Activated T-helper 1 cell treated with anti-CD3 and anti-CD28 coated beads, Interleukin-12 subunit alpha, Interleukin-12 subunit beta, Interleukin-2, Interleukin-4 antibody, amounts not matched to agents 30 ng/mL and 10 ng/mL and 1 ng/mL, durations not matched to agents 14 hours and 24 hours and 36 hours (primary cell): ENCODE measurements around the gene ABHD1. TPM values are rescaled to one million over a fixed set of nuclear protein-coding genes. Genes with fewer than 3 reads are reported as not detected.

ENCODE experiments used
- DNase-seq: peaks from one replicate; pipeline ENCODE4 v3.0.0; 2021; ENCODE audit warnings: low spot score
- H3K27ac Mint-ChIP-seq: one replicate; pipeline ENCODE4 v1.8.0; 2021; ENCODE audit warnings: mild to moderate bottlenecking, mixed read lengths
- H3K27me3 Mint-ChIP-seq: one replicate; pipeline ENCODE4 v1.8.0; 2022; ENCODE audit warnings: mild to moderate bottlenecking, moderate library complexity, mixed read lengths; ENCODE audit not compliant: insufficient read depth
- H3K36me3 Mint-ChIP-seq: one replicate; pipeline ENCODE4 v1.8.0; 2021; ENCODE audit warnings: low read depth, mixed read lengths
- H3K4me1 Mint-ChIP-seq: one replicate; pipeline ENCODE4 v1.8.0; 2021; ENCODE audit warnings: low read depth, mixed read lengths
- H3K4me3 Mint-ChIP-seq: one replicate; pipeline ENCODE4 v1.8.0; 2021; ENCODE audit warnings: mild to moderate bottlenecking, moderate library complexity, mixed read lengths
- H3K9me3 Mint-ChIP-seq: one replicate; pipeline ENCODE4 v1.8.0; 2021; ENCODE audit warnings: mixed read lengths
- intact Hi-C: fragments of 100-400 bp; cut with micrococcal nuclease; formaldehyde crosslinking; loops from one replicate; pipeline ENCODE4 v1.15.1; 2024
- total RNA-seq: library from RNA; stranded (reverse); gene quantifications from 2 replicates; pipeline ENCODE4 v1.2.3, GENCODE V29; 2022

Gene ABHD1
- total RNA-seq, 1 donor from 2014 or later, result 0.34 TPM

DNA sequence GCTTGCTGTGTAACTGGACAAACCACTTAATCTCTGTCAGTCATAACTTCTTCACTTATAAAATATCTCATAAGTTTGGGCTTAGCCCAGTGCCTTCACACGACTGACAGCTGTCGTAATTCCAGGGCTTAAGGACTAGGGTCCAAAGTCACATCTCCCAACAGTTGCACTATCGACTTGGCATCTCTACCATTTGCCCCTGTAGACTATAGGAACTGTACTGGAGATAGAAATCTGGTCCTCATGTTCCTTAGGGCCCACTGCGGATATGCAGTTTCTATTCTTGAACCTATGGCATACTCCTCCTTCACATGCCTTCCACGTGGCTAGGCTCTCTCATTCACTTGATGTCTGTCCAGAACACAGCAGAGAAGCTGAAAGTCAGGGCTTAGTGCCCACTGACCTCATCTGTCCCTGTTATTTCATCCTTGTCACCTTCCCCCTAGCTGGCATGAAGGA, 2.7 kb downstream of the ABHD1 start:
- no peaks in the 10 kb centered on the region for H3K9me3 Mint-ChIP-seq
- H3K4me1 Mint-ChIP-seq, result peaks cover 7% of the 10 kb centered on the region
- H3K27ac Mint-ChIP-seq, result no peak overlapping the region
- peaks cover 16% of the 10 kb centered on the region for H3K27me3 Mint-ChIP-seq
- intact Hi-C loops, result no loop called here
- H3K4me3 Mint-ChIP-seq, result no peak overlapping the region
- peaks cover 13% of the 10 kb centered on the region for H3K36me3 Mint-ChIP-seq
- DNase-seq, result no peak

DNA sequence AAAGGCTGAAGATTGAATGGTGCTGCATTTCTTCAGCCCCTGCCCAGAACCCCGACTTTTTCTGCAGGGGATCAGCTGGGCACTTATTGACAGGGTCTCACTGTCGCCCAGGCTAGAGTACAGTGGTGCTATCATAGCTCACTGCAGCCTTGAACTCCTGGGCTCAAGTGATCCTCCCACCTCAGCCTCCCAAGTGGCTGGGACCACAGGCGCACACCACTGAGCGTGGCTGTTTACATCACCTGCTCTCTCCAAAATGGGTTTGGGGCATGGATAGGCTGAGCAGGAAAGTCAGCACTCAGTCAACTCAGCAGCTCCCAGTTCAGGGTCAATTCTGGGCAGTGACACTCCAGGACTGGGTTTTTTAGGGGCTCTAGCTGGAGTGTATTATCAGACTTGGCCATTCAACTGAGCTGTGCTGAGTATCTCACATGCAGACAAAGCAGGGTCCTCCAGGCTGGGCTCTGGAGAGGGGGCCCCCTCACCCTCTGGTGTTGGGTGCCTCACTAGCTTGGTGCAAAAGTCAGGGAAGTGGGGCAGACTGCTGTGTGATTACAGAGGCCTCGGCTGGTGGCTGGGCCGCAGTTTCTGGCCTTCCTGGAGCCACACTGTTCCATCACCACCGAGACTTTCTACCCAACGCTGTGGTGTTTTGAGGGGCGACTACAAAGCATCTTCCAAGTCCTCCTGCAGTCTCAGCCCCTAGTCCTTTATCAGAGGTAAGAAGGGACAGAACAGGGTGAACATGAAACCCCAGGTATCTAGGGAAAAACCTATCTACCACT, 4.5 kb downstream of the ABHD1 start:
- H3K27ac Mint-ChIP-seq, result no peak overlapping the region
- H3K9me3 Mint-ChIP-seq, result no peaks in the 10 kb centered on the region
- H3K27me3 Mint-ChIP-seq, result peaks cover 4% of the 10 kb centered on the region
- intact Hi-C loops, result no loop called here
- H3K4me3 Mint-ChIP-seq, result no peak overlapping the region
- peaks cover 19% of the 10 kb centered on the region for H3K36me3 Mint-ChIP-seq
- DNase-seq, result no peak
- peaks cover 9% of the 10 kb centered on the region for H3K4me1 Mint-ChIP-seq

DNA sequence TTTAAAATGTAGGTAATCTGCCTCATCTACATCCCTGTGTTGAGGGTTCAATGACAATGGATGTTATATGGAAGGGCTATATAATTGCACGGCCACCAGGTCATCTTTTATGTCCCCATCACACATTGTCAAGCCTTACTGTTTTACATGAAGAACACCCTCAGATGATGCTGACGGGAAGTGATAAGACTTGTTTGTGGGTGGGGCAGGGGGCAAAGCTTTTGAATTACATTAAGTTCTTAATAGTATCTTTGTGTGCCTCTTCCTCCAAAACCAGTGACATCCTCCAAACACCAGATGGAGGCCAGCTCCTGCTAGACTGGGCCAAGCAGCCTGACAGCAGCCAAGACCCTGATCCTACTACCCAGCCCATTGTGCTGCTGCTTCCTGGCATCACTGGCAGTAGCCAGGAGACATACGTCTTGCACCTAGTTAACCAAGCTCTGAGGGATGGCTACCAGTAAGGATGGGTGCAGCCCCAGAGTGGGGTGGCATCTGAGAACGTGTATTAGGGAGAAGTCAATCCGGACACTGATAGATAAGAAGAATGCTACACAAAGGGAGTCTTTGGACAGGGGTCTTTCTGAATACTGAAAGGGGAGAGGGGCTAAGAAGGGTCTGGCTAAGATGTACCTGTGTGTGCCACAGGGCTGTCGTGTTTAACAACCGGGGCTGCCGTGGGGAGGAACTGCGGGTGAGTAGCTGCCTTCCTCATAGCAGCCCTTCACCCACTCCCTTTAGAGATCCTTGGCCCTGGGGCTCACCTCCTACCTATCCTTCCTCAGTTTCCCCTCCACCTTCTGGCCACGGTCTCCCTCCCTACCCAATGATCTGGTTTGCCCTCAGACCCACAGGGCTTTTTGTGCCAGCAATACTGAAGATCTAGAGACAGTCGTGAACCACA, 5.3 kb downstream of the ABHD1 start:
- no peak overlapping the region for H3K4me3 Mint-ChIP-seq
- H3K36me3 Mint-ChIP-seq, result peaks cover 27% of the 10 kb centered on the region
- no peak for DNase-seq
- H3K9me3 Mint-ChIP-seq, result no peaks in the 10 kb centered on the region
- H3K27me3 Mint-ChIP-seq, result no peaks in the 10 kb centered on the region
- H3K4me1 Mint-ChIP-seq, result peaks cover 12% of the 10 kb centered on the region
- intact Hi-C loops, result no loop called here
- H3K27ac Mint-ChIP-seq, result no peak overlapping the region

DNA sequence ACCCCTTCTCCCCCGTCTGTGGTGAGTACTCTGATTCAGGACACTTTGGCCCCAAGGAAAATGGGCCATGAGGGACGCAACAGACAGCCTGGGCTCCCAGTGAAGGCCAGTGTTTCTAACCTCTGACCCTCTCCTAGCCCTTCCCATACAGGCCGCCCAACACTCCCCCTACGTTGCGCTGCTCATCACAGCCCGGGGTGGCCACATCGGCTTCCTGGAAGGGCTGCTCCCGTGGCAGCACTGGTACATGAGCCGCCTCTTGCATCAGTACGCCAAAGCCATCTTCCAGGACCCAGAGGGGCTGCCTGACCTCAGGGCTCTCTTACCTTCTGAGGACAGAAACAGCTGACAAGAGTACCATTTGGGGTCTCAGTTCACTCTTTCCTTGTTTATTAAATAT, 6.8 kb downstream of the ABHD1 start:
- Mint-ChIP-seq H3K4me1 (peaks cover 12% of the 10 kb centered on the region), H3K27me3 (no peaks in the 10 kb centered on the region), H3K36me3 (peaks cover 29% of the 10 kb centered on the region), H3K27ac (no peak overlapping the region), H3K9me3 (no peaks in the 10 kb centered on the region), H3K4me3 (no peak overlapping the region)
- no peak for DNase-seq
- intact Hi-C loops, result loop anchor here (5.0 kb wide), 1 partner anchor 78 kb away; the partner anchor contains the start of gene AGBL5

DNA sequence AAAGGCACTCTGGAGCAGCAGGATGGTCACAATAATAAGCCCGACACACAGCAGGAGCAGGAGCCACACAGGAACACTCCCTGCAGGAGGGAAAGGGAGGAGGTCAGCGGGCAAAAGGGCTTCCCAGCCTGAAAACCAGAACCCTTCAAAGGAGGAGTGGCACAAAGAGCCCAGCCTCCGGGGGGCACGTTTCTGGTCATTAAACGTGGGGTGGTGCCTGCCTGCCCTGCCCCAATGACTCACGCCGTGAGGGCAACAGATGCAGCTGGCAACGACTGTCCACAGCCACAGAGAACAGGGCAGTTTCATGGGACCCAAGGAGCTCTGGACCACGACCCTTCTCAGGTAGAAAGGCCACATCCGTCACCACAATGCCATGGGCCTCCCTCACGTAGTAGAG, 7.8 kb downstream of the ABHD1 start:
- intact Hi-C loops, result loop anchor here (5.0 kb wide), 1 partner anchor 79 kb away; the partner anchor contains the start of gene AGBL5
- DNase-seq, result no peak
- Mint-ChIP-seq H3K27me3 (no peaks in the 10 kb centered on the region), H3K4me1 (peaks cover 12% of the 10 kb centered on the region), H3K36me3 (peaks cover 29% of the 10 kb centered on the region), H3K9me3 (no peaks in the 10 kb centered on the region), H3K4me3 (peak overlapping the region; percentile 26), H3K27ac (no peak overlapping the region)

DNA sequence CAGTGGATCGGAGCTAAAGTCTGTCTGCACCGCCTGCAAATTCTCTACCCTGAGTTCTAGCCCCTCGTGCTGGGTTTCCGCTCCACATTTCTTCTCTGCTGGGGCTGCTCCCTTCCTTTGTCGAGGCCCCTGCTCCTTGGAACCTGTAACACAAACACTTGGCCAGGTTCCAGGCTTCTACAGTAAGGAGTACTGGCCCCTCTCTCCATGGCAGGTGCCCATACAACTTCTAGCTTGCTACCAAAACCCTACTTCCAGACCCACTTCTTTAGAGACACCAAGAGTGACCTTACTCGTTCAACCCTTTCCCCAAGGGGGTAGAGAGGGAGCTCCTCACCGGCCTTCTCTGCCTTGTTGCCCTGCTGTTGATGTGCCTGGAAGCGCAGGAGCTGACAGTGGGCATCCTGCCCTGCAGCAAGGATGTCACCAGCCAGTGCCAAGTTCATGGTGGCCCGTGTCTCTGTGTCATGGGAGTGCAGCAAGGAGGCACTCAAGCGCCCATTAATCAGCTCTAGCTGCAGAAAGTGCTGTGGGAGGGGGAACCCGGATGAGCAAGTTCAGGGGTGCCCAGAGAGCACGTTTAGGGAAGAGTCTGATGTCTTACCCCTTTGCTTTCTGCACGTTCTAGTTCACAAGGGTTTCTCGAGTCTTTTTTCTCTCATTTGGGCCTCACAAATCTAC, 9.7 kb downstream of the ABHD1 start:
- Mint-ChIP-seq H3K27ac (peak overlapping the region; percentile 85), H3K9me3 (no peaks in the 10 kb centered on the region), H3K27me3 (no peaks in the 10 kb centered on the region), H3K4me3 (peak overlapping the region; percentile 95), H3K36me3 (peaks cover 29% of the 10 kb centered on the region), H3K4me1 (peaks cover 12% of the 10 kb centered on the region)
- intact Hi-C loops, result loop anchor here (5.0 kb wide), 1 partner anchor 81 kb away; the partner anchor contains the start of gene AGBL5
- DNase-seq, result no peak

DNA sequence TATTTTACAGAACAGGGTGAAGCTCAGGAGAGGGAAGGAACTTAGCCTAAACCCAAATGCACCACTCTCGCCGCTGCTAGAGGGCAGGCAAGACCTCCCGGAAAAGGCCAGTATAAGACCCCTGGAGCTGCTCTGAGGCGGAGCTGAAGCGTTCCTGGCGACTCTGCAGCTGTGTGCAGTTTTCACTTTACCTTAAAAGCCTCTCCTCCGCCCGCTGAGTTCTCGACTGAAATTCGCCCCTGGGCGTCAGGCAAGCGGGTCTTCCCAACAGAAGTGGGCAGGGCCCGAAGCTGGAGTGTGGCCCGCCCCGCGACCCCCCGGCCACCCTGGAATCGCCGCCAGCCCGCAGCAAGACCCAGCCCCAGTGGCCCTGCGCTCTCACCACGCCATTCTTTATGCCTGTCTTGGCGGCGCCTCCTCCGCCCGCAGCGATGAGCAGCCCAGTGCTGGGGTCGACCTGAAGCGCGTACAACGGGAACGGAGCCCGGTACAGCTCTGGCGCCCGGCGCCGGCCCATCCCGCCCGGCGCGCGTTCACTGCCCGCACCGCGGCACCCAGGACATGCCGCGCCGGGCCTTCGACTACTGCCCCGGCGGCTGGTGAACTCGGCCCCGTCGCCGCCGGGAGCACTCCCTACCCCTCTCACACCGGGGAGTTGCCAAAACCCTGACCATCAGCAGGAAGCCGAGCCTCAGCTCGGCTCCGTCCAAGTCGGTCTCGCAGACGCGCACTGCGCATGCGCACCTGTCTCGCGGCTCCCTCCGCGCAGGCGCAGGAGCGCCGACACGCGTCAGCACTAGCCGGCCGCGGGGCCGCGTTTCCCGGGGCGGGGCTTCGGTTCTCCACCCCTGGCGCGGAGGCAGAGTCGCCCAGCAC, 10.5 kb downstream of the ABHD1 start, which contains the start of gene PREB:
PREB (minus strand) TSS at position 732 of the 876 bp plus-strand sequence; CDS start at position 517, 215 bp downstream.
- DNase-seq, result peak; percentile 99
- Mint-ChIP-seq H3K9me3 (no peaks in the 10 kb centered on the region), H3K27me3 (no peaks in the 10 kb centered on the region), H3K4me3 (peak within 1 kb of the TSS; percentile 95), H3K36me3 (peaks cover 29% of the 10 kb centered on the region), H3K4me1 (peaks cover 12% of the 10 kb centered on the region), H3K27ac (peak within 1 kb of the TSS; percentile 98)
- intact Hi-C loops, result loop anchor here (1.0 to 5.0 kb wide), 10 partner anchors 11 to 236 kb away; partner anchors contain the start of genes ABHD1, AGBL5, ATRAID and CAD

DNA sequence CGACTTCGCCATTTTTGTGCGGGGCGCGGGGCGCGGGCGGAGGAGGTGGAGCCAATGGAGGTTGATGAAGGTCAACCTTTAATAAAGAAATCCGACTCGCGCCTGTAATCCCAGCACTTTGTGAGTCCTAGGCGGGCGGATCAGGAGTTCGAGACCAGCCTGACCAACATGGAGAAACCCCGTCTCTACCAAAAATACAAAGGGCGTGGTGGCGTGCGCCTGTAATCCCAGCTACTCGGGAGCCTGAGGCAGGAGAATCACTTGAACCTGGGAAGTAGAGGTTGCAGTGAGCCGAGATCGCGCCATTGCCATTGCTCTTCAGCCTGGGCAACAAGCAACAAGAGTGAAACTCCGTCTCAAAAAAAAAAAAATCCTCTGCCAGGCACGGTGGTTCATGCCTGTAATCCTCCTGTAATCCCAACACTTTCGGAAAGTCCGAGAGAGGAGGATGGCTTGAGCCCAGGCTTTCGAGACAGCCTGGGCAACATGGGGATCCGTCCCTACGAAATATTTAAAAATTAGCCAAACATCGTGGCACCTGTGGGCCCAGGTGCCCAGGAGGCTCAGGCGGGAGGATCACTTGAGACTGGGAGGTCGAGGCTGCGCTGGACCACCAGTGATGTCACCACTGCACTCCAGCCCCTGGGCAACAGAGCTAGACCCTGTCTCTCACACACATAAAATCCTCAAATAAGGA, 11.3 kb downstream of the ABHD1 start:
- intact Hi-C loops, result loop anchor here (1.0 to 5.0 kb wide), 10 partner anchors 12 to 235 kb away; partner anchors contain the start of genes ABHD1, AGBL5, ATRAID and CAD
- H3K4me3 Mint-ChIP-seq, result peak overlapping the region; percentile 95

DNA sequence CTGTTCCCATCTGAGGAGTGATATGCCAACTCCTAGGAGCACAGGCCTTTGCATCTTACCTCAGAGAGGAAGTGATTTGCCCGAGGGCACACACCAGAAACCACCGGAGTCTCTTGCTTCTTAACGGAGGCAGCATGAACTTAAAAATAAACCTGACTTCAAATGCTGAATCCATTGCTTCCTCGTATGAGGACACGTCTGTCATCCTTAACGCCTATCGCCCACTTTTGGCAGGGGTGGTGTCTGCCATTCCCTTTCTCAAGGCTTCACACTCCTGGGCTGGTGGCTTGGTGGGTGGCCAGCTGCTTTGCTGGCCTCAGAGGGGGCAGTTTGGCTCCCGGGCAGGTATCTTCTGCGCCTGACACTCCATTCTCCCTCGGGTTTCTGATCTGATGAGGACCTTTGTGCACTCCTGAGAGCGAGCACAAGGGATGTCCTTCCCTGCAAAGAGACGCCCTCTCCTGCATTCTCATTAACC, 11.9 kb downstream of the ABHD1 start:
- Mint-ChIP-seq H3K4me1 (peaks cover 12% of the 10 kb centered on the region), H3K36me3 (peaks cover 22% of the 10 kb centered on the region), H3K9me3 (no peaks in the 10 kb centered on the region), H3K4me3 (peak overlapping the region; percentile 95), H3K27me3 (peaks cover 5% of the 10 kb centered on the region), H3K27ac (peak overlapping the region; percentile 67)
- DNase-seq, result no peak
- intact Hi-C loops, result no loop called here

More for the DNA sequence above, 11.3 kb downstream of the ABHD1 start:
- DNase-seq, result no peak
- peaks cover 12% of the 10 kb centered on the region for H3K4me1 Mint-ChIP-seq
- no peaks in the 10 kb centered on the region for H3K9me3 Mint-ChIP-seq
- peaks cover 5% of the 10 kb centered on the region for H3K27me3 Mint-ChIP-seq
- peak overlapping the region; percentile 98 for H3K27ac Mint-ChIP-seq
- peaks cover 26% of the 10 kb centered on the region for H3K36me3 Mint-ChIP-seq

DNA sequence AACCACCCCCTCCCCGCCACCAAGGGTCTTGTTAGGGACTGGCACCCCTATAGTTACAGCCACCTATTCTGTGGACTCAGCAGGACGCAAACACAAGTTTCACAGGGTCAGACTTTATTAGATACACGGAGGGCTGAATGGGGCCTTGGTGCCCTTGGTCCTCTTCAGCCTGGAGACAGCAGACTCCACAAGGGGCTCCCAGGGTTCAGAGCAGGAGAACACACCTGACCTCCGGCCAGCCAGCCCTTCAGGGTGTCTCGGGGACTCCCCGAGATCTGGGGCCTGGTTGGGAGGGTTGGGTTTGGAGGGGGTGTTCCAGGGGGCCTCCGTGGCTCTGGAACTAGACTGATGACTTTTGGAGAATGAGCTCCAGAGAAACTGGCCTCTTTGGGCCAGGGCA, 13.1 kb downstream of the ABHD1 start:
- Mint-ChIP-seq H3K9me3 (no peaks in the 10 kb centered on the region), H3K27ac (no peak overlapping the region), H3K27me3 (peaks cover 5% of the 10 kb centered on the region), H3K36me3 (peaks cover 15% of the 10 kb centered on the region), H3K4me3 (no peak overlapping the region), H3K4me1 (peaks cover 12% of the 10 kb centered on the region)
- DNase-seq, result no peak
- intact Hi-C loops, result no loop called here

DNA sequence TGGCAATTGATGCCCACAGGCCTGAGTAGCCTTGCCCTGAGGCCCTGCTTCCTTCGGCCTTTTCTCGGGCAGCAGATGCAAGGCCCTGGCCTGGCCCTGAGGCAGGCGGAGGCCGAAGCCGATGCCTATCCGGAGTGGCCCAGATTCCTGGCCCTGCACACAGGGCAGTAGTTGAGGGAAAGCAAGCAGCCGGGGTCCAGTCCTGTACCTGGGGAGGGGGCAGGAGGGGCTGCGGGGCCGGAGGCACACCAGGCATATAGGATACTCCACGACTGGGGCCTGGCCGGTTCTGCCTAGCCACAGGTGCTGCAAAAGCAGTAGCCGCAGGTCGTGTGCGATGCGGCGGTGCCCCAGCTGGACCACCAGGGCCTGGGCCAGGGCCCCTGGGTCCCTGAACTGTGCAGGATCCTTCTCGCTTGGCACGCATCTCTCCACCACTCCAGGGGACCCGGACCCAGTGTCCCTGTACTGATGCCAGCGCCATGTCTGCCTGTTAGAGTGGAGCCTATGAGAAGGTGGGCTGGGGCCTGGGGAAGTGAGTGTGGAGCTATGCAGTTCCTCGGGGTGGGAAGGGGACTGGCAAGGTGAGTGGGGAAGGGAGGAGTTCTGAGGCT, 13.8 kb downstream of the ABHD1 start:
- peaks cover 12% of the 10 kb centered on the region for H3K4me1 Mint-ChIP-seq
- peak overlapping the region; percentile 11 for H3K27ac Mint-ChIP-seq
- no peak for DNase-seq
- no peaks in the 10 kb centered on the region for H3K9me3 Mint-ChIP-seq
- H3K36me3 Mint-ChIP-seq, result peaks cover 14% of the 10 kb centered on the region
- intact Hi-C loops, result no loop called here
- no peak overlapping the region for H3K4me3 Mint-ChIP-seq
- peaks cover 9% of the 10 kb centered on the region for H3K27me3 Mint-ChIP-seq
